Fibroblast of peridontal ligament (primary cell): ENCODE results near the gene ARHGAP9.
A peak's percentile ranks its signal among the peaks of the same experiment; 100 is the strongest.
"Not testable (repeated sequence)": the region's sequence is repeated elsewhere in the genome, so short reads cannot be mapped to it uniquely, and the experiment has no call there.

Source experiments
- DNase-seq: peaks from one replicate; pipeline ENCODE4 v3.0.0-alpha.2; 2010; ENCODE audit errors: extremely low read depth

Gene ARHGAP9

GRCh38 chr12:57458665-57459054, 21.0 kb downstream of the ARHGAP9 start:
- DNase-seq = no peak

GRCh38 chr12:57456737-57457490, 22.8 kb downstream of the ARHGAP9 start:
- DNase-seq = no peak

GRCh38 chr12:57456145-57456700, 23.4 kb downstream of the ARHGAP9 start:
- peak; percentile 13 for DNase-seq

- DNase-seq = no peak
Observed at GRCh38 chr12:57455374-57456144, 24.1 kb downstream of the ARHGAP9 start.

- peak; percentile 85 for DNase-seq
Observed at GRCh38 chr12:57454566-57455373, 24.9 kb downstream of the ARHGAP9 start, which contains the start of gene INHBE. Gene INHBE (plus strand): TSS chr12:57455307. CDS start chr12:57455537, 230 bp downstream.

GRCh38 chr12:57454213-57454565, 25.5 kb downstream of the ARHGAP9 start:
- no peak for DNase-seq

- DNase-seq = peak; percentile 76
Observed at GRCh38 chr12:57452937-57453509, 26.6 kb downstream of the ARHGAP9 start.

GRCh38 chr12:57452181-57452936, 27.3 kb downstream of the ARHGAP9 start:
- DNase-seq = peak; percentile 82

GRCh38 chr12:57451233-57451778, 28.4 kb downstream of the ARHGAP9 start:
- peak; percentile 13 for DNase-seq

- DNase-seq = no peak
Observed at GRCh38 chr12:57450057-57450456, 29.6 kb downstream of the ARHGAP9 start.

- no peak for DNase-seq
Observed at GRCh38 chr12:57449375-57449774, 30.3 kb downstream of the ARHGAP9 start.

- DNase-seq = no peak
Observed at GRCh38 chr12:57448669-57449068, 31.0 kb downstream of the ARHGAP9 start.

- no peak for DNase-seq
Observed at GRCh38 chr12:57446292-57446960, 33.2 kb downstream of the ARHGAP9 start.

- DNase-seq = no peak
Observed at GRCh38 chr12:57444744-57445143, 34.9 kb downstream of the ARHGAP9 start.

- not testable (repeated sequence) for DNase-seq
Observed at GRCh38 chr12:57444337-57444736, 35.3 kb downstream of the ARHGAP9 start.

- DNase-seq = no peak
Observed at GRCh38 chr12:57441846-57442427, 37.7 kb downstream of the ARHGAP9 start.

GRCh38 chr12:57441393-57441792, 38.3 kb downstream of the ARHGAP9 start:
- not testable (repeated sequence) for DNase-seq

GRCh38 chr12:57439762-57440266, 39.9 kb downstream of the ARHGAP9 start:
- DNase-seq = no peak

- no peak for DNase-seq
Observed at GRCh38 chr12:57438400-57438799, 41.3 kb downstream of the ARHGAP9 start.
